Measurements from ENCODE around the gene RILPL2.

The RILPL2 gene

DNA sequence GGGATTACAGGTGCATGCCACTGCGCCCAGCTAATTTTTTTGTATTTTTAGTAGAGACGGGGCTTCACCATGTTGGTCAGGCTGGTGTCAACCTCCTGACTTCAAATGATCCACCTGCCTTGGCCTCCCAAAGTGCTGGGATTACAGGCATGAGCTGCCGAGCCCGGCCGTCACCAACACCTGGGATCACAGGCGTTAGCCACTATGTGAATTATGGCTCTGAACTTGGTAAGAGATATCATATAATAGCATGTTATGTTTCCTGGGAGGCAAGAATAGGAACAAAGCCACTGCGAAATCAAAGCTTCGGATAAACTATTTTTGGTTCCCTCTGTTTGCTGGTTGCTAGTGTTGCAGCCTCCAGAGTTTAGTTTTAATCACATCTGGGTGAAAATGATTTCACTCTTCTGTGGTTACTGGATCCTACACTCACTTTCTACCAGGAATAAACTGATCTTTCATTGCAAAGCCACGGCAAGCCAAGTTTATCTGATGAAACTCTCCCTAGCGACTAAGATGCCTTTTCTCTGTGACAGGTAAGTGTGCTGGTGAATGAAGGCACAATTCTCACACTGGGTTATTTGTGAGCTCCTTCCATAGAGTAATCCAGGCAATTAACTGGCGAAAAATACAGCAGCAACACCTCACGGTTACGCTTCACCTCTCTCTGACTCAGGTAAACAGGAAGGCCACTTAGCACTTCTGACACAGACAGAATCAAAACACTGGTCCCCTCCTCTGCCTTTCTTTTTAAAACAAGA lies 38.2 kb upstream of the RILPL2 start:
- H3K4me3 ChIP-seq (ENCODE audit: severe bottlenecking), result no peak overlapping the region
- DNase-seq (ENCODE audit: low spot score), result no peak
- H3K9me3 ChIP-seq (ENCODE audit: severe bottlenecking), result no peaks in the 10 kb centered on the region
- H3K4me1 ChIP-seq (ENCODE audit: insufficient read depth, poor library complexity, severe bottlenecking), result no peaks in the 10 kb centered on the region
- no peaks in the 10 kb centered on the region for H3K27me3 ChIP-seq (ENCODE audit: insufficient read depth, poor library complexity, severe bottlenecking)
- H3K36me3 ChIP-seq (ENCODE audit: low read depth), result peaks cover 37% of the 10 kb centered on the region
- TF ChIP-seq, protein P1, sequence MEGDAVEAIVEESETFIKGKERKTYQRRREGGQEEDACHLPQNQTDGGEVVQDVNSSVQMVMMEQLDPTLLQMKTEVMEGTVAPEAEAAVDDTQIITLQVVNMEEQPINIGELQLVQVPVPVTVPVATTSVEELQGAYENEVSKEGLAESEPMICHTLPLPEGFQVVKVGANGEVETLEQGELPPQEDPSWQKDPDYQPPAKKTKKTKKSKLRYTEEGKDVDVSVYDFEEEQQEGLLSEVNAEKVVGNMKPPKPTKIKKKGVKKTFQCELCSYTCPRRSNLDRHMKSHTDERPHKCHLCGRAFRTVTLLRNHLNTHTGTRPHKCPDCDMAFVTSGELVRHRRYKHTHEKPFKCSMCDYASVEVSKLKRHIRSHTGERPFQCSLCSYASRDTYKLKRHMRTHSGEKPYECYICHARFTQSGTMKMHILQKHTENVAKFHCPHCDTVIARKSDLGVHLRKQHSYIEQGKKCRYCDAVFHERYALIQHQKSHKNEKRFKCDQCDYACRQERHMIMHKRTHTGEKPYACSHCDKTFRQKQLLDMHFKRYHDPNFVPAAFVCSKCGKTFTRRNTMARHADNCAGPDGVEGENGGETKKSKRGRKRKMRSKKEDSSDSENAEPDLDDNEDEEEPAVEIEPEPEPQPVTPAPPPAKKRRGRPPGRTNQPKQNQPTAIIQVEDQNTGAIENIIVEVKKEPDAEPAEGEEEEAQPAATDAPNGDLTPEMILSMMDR (IDR thresholded peaks at IDR 0.05; ENCODE audit: poor library complexity, severe bottlenecking), result no peak
- no peak for ATAC-seq (ENCODE audit: low read depth)
- no peak overlapping the region for H3K27ac ChIP-seq (ENCODE audit: poor library complexity, severe bottlenecking)

DNA sequence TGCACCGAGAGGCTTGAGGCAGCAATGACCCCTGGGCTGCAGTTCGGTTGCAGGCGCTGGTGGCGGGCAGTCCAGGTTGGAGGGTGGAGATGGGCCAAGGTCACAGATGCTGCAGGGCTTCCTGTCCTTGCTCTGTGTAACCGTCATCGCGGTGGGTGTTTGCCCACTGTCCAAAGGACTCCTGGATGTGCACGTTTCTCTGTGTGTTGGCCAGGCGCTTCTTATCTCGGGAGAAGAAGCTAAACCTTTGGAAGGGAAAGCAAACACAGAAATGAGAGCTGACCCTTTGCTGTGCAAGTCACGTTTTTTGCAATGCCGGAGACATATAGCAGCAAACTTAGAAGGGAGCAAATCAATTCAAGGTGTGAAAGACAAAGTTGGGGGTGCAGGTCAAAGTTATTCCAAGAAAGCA lies 36.0 kb upstream of the RILPL2 start:
- Histone ChIP-seq H3K36me3 (ENCODE audit: low read depth) (peaks cover 37% of the 10 kb centered on the region), H3K27me3 (ENCODE audit: insufficient read depth, poor library complexity, severe bottlenecking) (no peaks in the 10 kb centered on the region), H3K4me1 (ENCODE audit: insufficient read depth, poor library complexity, severe bottlenecking) (no peaks in the 10 kb centered on the region), H3K9me3 (ENCODE audit: severe bottlenecking) (no peaks in the 10 kb centered on the region), H3K27ac (ENCODE audit: poor library complexity, severe bottlenecking) (no peak overlapping the region), H3K4me3 (ENCODE audit: severe bottlenecking) (no peak overlapping the region)
- TF ChIP-seq, protein P1 (IDR thresholded peaks at IDR 0.05; ENCODE audit: poor library complexity, severe bottlenecking), result no peak
- ATAC-seq (ENCODE audit: low read depth) (no peak), DNase-seq (ENCODE audit: low spot score) (no peak)

DNA sequence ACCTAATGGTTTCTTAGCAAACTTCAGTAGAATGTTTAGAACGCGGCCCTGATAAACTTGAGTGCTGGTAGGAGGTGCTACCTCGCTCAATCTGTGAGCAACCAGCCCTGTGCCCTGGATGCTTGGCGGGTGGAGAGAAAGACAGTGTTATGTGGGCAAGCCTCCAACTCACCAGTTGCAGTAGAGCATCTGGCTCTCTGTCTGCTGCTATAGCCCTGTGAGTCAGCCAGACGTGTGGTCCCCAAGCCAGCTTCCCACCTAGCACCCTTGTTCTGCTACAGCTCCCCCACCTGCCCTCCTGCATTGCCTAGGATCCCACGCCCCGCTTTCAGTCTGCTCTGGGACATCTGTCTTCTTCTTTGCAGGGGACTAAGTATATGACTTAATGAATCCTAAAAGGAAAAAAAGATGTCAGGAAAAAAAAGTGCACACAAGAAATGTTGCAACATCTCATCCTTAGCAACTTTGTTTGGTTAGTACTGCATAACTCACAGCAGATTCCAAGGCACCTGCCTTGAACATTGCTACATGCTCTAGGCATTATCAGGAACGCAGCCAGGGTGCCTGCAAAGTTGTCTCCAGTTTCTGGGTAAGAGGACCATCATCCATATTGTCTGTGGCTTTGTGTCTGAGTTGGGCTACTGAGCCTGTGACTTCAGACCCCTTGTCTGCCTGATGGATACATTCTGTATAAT lies 35.0 kb upstream of the RILPL2 start:
- peak; percentile 46; the same call in 2 of the 3 replicates for ATAC-seq (ENCODE audit: low read depth)
- Histone ChIP-seq H3K27me3 (ENCODE audit: insufficient read depth, poor library complexity, severe bottlenecking) (no peaks in the 10 kb centered on the region), H3K4me3 (ENCODE audit: severe bottlenecking) (no peak overlapping the region), H3K27ac (ENCODE audit: poor library complexity, severe bottlenecking) (no peak overlapping the region), H3K36me3 (ENCODE audit: low read depth) (peaks cover 37% of the 10 kb centered on the region), H3K9me3 (ENCODE audit: severe bottlenecking) (no peaks in the 10 kb centered on the region), H3K4me1 (ENCODE audit: insufficient read depth, poor library complexity, severe bottlenecking) (no peaks in the 10 kb centered on the region)
- no peak for DNase-seq (ENCODE audit: low spot score)
- TF ChIP-seq, protein P1 (IDR thresholded peaks at IDR 0.05; ENCODE audit: poor library complexity, severe bottlenecking), result no peak

DNA sequence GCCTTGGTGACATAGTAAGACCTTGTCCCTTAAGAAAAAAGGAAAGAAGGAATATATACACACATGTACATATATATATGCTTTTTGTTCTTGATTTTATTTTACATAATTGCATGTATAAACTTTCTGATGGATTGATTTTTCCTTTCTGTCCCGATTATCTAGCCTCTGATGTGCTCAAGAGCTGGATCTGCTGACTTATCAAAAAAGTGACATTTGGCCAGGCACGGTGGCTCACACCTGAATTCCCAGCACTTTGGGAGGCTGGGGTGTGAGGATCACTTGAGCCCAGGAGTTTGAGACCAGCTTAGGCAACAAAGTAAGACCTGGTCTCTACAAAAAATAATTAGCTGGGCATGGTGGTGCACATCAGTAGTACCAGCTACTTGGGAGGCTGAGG lies 33.5 kb upstream of the RILPL2 start:
- Histone ChIP-seq H3K4me3 (ENCODE audit: severe bottlenecking) (no peak overlapping the region), H3K9me3 (ENCODE audit: severe bottlenecking) (no peaks in the 10 kb centered on the region), H3K27ac (ENCODE audit: poor library complexity, severe bottlenecking) (no peak overlapping the region), H3K4me1 (ENCODE audit: insufficient read depth, poor library complexity, severe bottlenecking) (no peaks in the 10 kb centered on the region), H3K27me3 (ENCODE audit: insufficient read depth, poor library complexity, severe bottlenecking) (no peaks in the 10 kb centered on the region), H3K36me3 (ENCODE audit: low read depth) (peaks cover 41% of the 10 kb centered on the region)
- DNase-seq (ENCODE audit: low spot score) (no peak), ATAC-seq (ENCODE audit: low read depth) (no peak)
- TF ChIP-seq, protein P1 (IDR thresholded peaks at IDR 0.05; ENCODE audit: poor library complexity, severe bottlenecking), result no peak

DNA sequence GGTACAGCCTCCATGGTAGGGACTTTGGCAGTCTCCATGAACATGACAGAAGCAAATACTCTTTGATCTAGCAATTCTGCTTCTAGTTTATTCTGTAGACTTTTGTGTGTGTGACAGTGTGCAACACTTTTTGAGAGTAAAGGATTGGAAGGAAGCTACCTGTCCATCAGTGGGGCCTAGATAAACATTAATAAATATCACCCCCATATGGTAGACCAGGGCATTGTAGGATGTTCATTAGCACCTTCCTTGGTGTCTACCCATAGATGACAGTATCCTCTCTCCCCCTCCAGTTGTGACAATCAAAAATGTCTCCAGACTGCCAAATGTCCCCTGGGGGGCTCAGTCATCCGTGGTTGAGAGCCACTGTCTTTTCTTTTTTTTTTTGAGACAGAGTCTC lies 32.3 kb upstream of the RILPL2 start:
- ATAC-seq (ENCODE audit: low read depth) (peak; percentile 35; the same call in 1 of the 3 replicates), DNase-seq (ENCODE audit: low spot score) (no peak)
- TF ChIP-seq, protein P1 (IDR thresholded peaks at IDR 0.05; ENCODE audit: poor library complexity, severe bottlenecking), result no peak
- no peak overlapping the region for H3K27ac ChIP-seq (ENCODE audit: poor library complexity, severe bottlenecking)
- peaks cover 47% of the 10 kb centered on the region for H3K36me3 ChIP-seq (ENCODE audit: low read depth)
- no peaks in the 10 kb centered on the region for H3K27me3 ChIP-seq (ENCODE audit: insufficient read depth, poor library complexity, severe bottlenecking)
- no peaks in the 10 kb centered on the region for H3K4me1 ChIP-seq (ENCODE audit: insufficient read depth, poor library complexity, severe bottlenecking)
- no peak overlapping the region for H3K4me3 ChIP-seq (ENCODE audit: severe bottlenecking)
- no peaks in the 10 kb centered on the region for H3K9me3 ChIP-seq (ENCODE audit: severe bottlenecking)
